ENCODE results near the gene PTGDR2. TPM values are rescaled to one million over a fixed set of nuclear protein-coding genes. Genes with fewer than 3 reads are reported as not detected.

Gene PTGDR2
- total RNA-seq, 1 donor from 2014 or later, result not detected

- no peak for TF ChIP-seq CTCF (IDR thresholded peaks at IDR 0.05; ENCODE audit: unreplicated experiment)
- no peak for DNase-seq (ENCODE audit: low spot score)
- H3K4me1 Mint-ChIP-seq (ENCODE audit: unreplicated experiment), result no peaks in the 10 kb centered on the region
- peaks cover 7% of the 10 kb centered on the region for H3K27me3 Mint-ChIP-seq (ENCODE audit: unreplicated experiment)
- H3K27ac Mint-ChIP-seq (ENCODE audit: unreplicated experiment), result no peak overlapping the region
- H3K9me3 Mint-ChIP-seq (ENCODE audit: unreplicated experiment), result no peaks in the 10 kb centered on the region
- no peaks in the 10 kb centered on the region for H3K36me3 Mint-ChIP-seq (ENCODE audit: low read depth, unreplicated experiment)
- no peak overlapping the region for H3K4me3 Mint-ChIP-seq (ENCODE audit: unreplicated experiment)
Observed at GRCh38 chr11:60871378-60872061, 15.8 kb upstream of the PTGDR2 start.

GRCh38 chr11:60870733-60871377 lies 15.1 kb upstream of the PTGDR2 start:
- peaks cover 3% of the 10 kb centered on the region for H3K4me1 Mint-ChIP-seq (ENCODE audit: unreplicated experiment)
- peak overlapping the region; percentile 48 for H3K27ac Mint-ChIP-seq (ENCODE audit: unreplicated experiment)
- no peak for DNase-seq (ENCODE audit: low spot score)
- no peak overlapping the region for H3K4me3 Mint-ChIP-seq (ENCODE audit: unreplicated experiment)
- no peaks in the 10 kb centered on the region for H3K9me3 Mint-ChIP-seq (ENCODE audit: unreplicated experiment)
- no peak for TF ChIP-seq CTCF (IDR thresholded peaks at IDR 0.05; ENCODE audit: unreplicated experiment)
- no peaks in the 10 kb centered on the region for H3K36me3 Mint-ChIP-seq (ENCODE audit: low read depth, unreplicated experiment)
- H3K27me3 Mint-ChIP-seq (ENCODE audit: unreplicated experiment), result peaks cover 7% of the 10 kb centered on the region

- Mint-ChIP-seq H3K27ac (ENCODE audit: unreplicated experiment) (no peak overlapping the region), H3K9me3 (ENCODE audit: unreplicated experiment) (no peaks in the 10 kb centered on the region), H3K36me3 (ENCODE audit: low read depth, unreplicated experiment) (no peaks in the 10 kb centered on the region), H3K4me3 (ENCODE audit: unreplicated experiment) (no peak overlapping the region), H3K4me1 (ENCODE audit: unreplicated experiment) (peaks cover 3% of the 10 kb centered on the region), H3K27me3 (ENCODE audit: unreplicated experiment) (peaks cover 7% of the 10 kb centered on the region)
- no peak for DNase-seq (ENCODE audit: low spot score)
- TF ChIP-seq CTCF (IDR thresholded peaks at IDR 0.05; ENCODE audit: unreplicated experiment), result no peak
Observed at GRCh38 chr11:60870276-60870675, 14.5 kb upstream of the PTGDR2 start.

GRCh38 chr11:60869451-60869825 lies 13.7 kb upstream of the PTGDR2 start:
- Mint-ChIP-seq H3K4me3 (ENCODE audit: unreplicated experiment) (no peak overlapping the region), H3K4me1 (ENCODE audit: unreplicated experiment) (peaks cover 6% of the 10 kb centered on the region), H3K27me3 (ENCODE audit: unreplicated experiment) (peaks cover 8% of the 10 kb centered on the region), H3K9me3 (ENCODE audit: unreplicated experiment) (no peaks in the 10 kb centered on the region), H3K36me3 (ENCODE audit: low read depth, unreplicated experiment) (no peaks in the 10 kb centered on the region), H3K27ac (ENCODE audit: unreplicated experiment) (peak overlapping the region; percentile 38)
- no peak for DNase-seq (ENCODE audit: low spot score)
- no peak for TF ChIP-seq CTCF (IDR thresholded peaks at IDR 0.05; ENCODE audit: unreplicated experiment)

Measured in endothelial cell (in vitro differentiated cells).